IPS DF 6.9 (cell line): ENCODE results near the gene INCA1.

Experiments used
- DNase-seq: peaks from one replicate; pipeline ENCODE4 v3.0.0-alpha.2; 2013; ENCODE audit warnings: low read depth, low spot score
- H3K27ac ChIP-seq: one replicate; pipeline ENCODE4 v1.5.1; 2013; ENCODE audit warnings: low read length, control low read depth
- H3K27me3 ChIP-seq: 2 replicates; pipeline ENCODE4 v1.6.1; 2013; ENCODE audit warnings: mild to moderate bottlenecking, low read length; ENCODE audit not compliant: control insufficient read depth, insufficient read depth
- H3K36me3 ChIP-seq: 2 replicates; pipeline ENCODE4 v1.6.1; 2013; ENCODE audit warnings: low read length; ENCODE audit not compliant: control insufficient read depth, insufficient read depth
- H3K4me1 ChIP-seq: 2 replicates; pipeline ENCODE4 v1.6.1; 2013; ENCODE audit warnings: low read length; ENCODE audit not compliant: control insufficient read depth, insufficient read depth
- H3K4me3 ChIP-seq: 2 replicates; pipeline ENCODE4 v1.5.1; 2013; ENCODE audit warnings: mild to moderate bottlenecking, low read length
- H3K9me3 ChIP-seq: 2 replicates; pipeline ENCODE4 v1.6.1; 2013; ENCODE audit warnings: low read length, inconsistent platforms; ENCODE audit not compliant: control insufficient read depth, insufficient read depth
- WGBS: extraction: QIAGEN DNeasy Blood & Tissue Kit; methylation state at CpG from one replicate; pipeline ENCODE4 v1.1.7; 2013; ENCODE audit warnings: mixed read lengths, missing lambda C conversion rate; ENCODE audit not compliant: insufficient read length, insufficient coverage; 5-methylcytosine and 5-hydroxymethylcytosine counted together

Gene INCA1

GRCh38 chr17:5011928-5012327, 14.6 kb upstream of the INCA1 start:
- peaks cover 31% of the 10 kb centered on the region for H3K36me3 ChIP-seq

GRCh38 chr17:5003214-5003867, 6.0 kb upstream of the INCA1 start:
- WGBS = no CpG with 5 or more reads among the region's 18 CpGs
- no peak for DNase-seq
- no peak overlapping the region for H3K4me3 ChIP-seq
- H3K9me3 ChIP-seq = no peaks in the 10 kb centered on the region
- H3K4me1 ChIP-seq = 0 out of 2 replicates have a peak, but pooled peaks cover 2% of the 10 kb centered on the region
- peaks cover 47% of the 10 kb centered on the region for H3K36me3 ChIP-seq
- H3K27ac ChIP-seq = no peak overlapping the region
- H3K27me3 ChIP-seq = no peaks in the 10 kb centered on the region

More at GRCh38 chr17:5011928-5012327, 14.6 kb upstream of the INCA1 start:
- no CpG with 5 or more reads among the region's 6 CpGs for WGBS
- H3K9me3 ChIP-seq = no peaks in the 10 kb centered on the region
- no peak overlapping the region for H3K4me3 ChIP-seq
- no peak overlapping the region for H3K27ac ChIP-seq
- DNase-seq = no peak
- H3K27me3 ChIP-seq = no peaks in the 10 kb centered on the region
- H3K4me1 ChIP-seq = no peaks in the 10 kb centered on the region

- H3K36me3 ChIP-seq = peaks cover 44% of the 10 kb centered on the region
- H3K4me1 ChIP-seq = 0 out of 2 replicates have a peak, but pooled peaks cover 2% of the 10 kb centered on the region
- WGBS = no CpG with 5 or more reads among the region's 20 CpGs
- H3K27me3 ChIP-seq = no peaks in the 10 kb centered on the region
- no peak overlapping the region for H3K4me3 ChIP-seq
- no peak for DNase-seq
- no peak overlapping the region for H3K27ac ChIP-seq
- H3K9me3 ChIP-seq = no peaks in the 10 kb centered on the region
These were observed 4.9 kb upstream of the INCA1 start for GRCh38 chr17:5002121-5002788.

- Histone ChIP-seq H3K4me1 (0 out of 2 replicates have a peak, but pooled peaks cover 2% of the 10 kb centered on the region), H3K36me3 (peaks cover 37% of the 10 kb centered on the region), H3K27me3 (no peaks in the 10 kb centered on the region), H3K4me3 (no peak overlapping the region), H3K9me3 (no peaks in the 10 kb centered on the region), H3K27ac (no peak overlapping the region)
- DNase-seq = no peak
- WGBS = no CpG with 5 or more reads among the region's 11 CpGs
These were observed 2.9 kb upstream of the INCA1 start for GRCh38 chr17:5000237-5000639.

- 0 out of 2 replicates have a peak, but pooled peaks cover 2% of the 10 kb centered on the region for H3K4me1 ChIP-seq
- no peaks in the 10 kb centered on the region for H3K27me3 ChIP-seq
- no peak for DNase-seq
- WGBS = no CpG with 5 or more reads among the region's 12 CpGs
- no peaks in the 10 kb centered on the region for H3K9me3 ChIP-seq
- no peak overlapping the region for H3K4me3 ChIP-seq
- H3K27ac ChIP-seq = no peak overlapping the region
- H3K36me3 ChIP-seq = peaks cover 30% of the 10 kb centered on the region
These were observed 2.2 kb upstream of the INCA1 start for GRCh38 chr17:4999430-5000093.

GRCh38 chr17:4998732-4999429, 1.6 kb upstream of the INCA1 start:
- Histone ChIP-seq H3K4me1 (0 out of 2 replicates have a peak, but pooled peaks cover 2% of the 10 kb centered on the region), H3K27me3 (no peaks in the 10 kb centered on the region), H3K27ac (no peak overlapping the region), H3K9me3 (no peaks in the 10 kb centered on the region), H3K4me3 (peak overlapping the region; percentile 71), H3K36me3 (peaks cover 23% of the 10 kb centered on the region)
- no peak for DNase-seq
- WGBS = no CpG with 5 or more reads among the region's 14 CpGs

- DNase-seq = no peak
- Histone ChIP-seq H3K36me3 (peaks cover 17% of the 10 kb centered on the region), H3K27me3 (no peaks in the 10 kb centered on the region), H3K9me3 (no peaks in the 10 kb centered on the region), H3K4me1 (0 out of 2 replicates have a peak, but pooled peaks cover 2% of the 10 kb centered on the region), H3K4me3 (peak overlapping the region; percentile 71), H3K27ac (no peak overlapping the region)
- WGBS = no CpG with 5 or more reads among the region's 55 CpGs
These were observed 857 bp upstream of the INCA1 start for GRCh38 chr17:4998027-4998731.

- no CpG with 5 or more reads among the region's 6 CpGs for WGBS
- no peaks in the 10 kb centered on the region for H3K27me3 ChIP-seq
- DNase-seq = no peak
- no peak overlapping the region for H3K27ac ChIP-seq
- no peaks in the 10 kb centered on the region for H3K9me3 ChIP-seq
- no peaks in the 10 kb centered on the region for H3K36me3 ChIP-seq
- H3K4me3 ChIP-seq = no peak overlapping the region
- H3K4me1 ChIP-seq = no peaks in the 10 kb centered on the region
These were observed 3.2 kb downstream of the INCA1 start for GRCh38 chr17:4994081-4994595.

GRCh38 chr17:4987767-4988567, 9.4 kb downstream of the INCA1 start:
- Histone ChIP-seq H3K9me3 (no peaks in the 10 kb centered on the region), H3K4me1 (no peaks in the 10 kb centered on the region), H3K4me3 (peak overlapping the region; percentile 74; the same call in 1 of the 2 replicates), H3K36me3 (no peaks in the 10 kb centered on the region), H3K27me3 (no peaks in the 10 kb centered on the region), H3K27ac (no peak overlapping the region)
- no CpG with 5 or more reads among the region's 30 CpGs for WGBS
- no peak for DNase-seq
